ENCODE data around the gene RAB11A.

- TF ChIP-seq CTCF (IDR thresholded peaks at IDR 0.05) (no peak), POLR2A (IDR thresholded peaks at IDR 0.05) (peak; percentile 55)
These were observed 922 bp downstream of the RAB11A start for GRCh38 chr15:65869954-65870871.

All from right lobe of liver (tissue), 4 donors.